TTC549 (cell line): ENCODE results near the gene PNPLA2.

Source experiments
- FAIRE-seq: peaks from 2 replicates; lab custom pipeline; 2012; peaks lifted over from hg19 to GRCh38; lab: Jason Lieb, UNC

The PNPLA2 gene

GRCh38 chr11:818396-819128 lies at the start of gene PNPLA2:
TSS of gene PNPLA2 (plus strand) at chr11:818914. CDS start at chr11:819719, 805 bp downstream.
- FAIRE-seq = no peak

GRCh38 chr11:769887-770641 lies 48.6 kb upstream of the PNPLA2 start:
- FAIRE-seq = no peak

GRCh38 chr11:770642-771616 lies 47.8 kb upstream of the PNPLA2 start:
- no peak for FAIRE-seq

- no peak for FAIRE-seq
Observed at GRCh38 chr11:771617-772204, 47.0 kb upstream of the PNPLA2 start.

GRCh38 chr11:772429-773390 lies 46.0 kb upstream of the PNPLA2 start:
- FAIRE-seq = no peak

- FAIRE-seq = no peak
Observed at GRCh38 chr11:773425-773824, 45.3 kb upstream of the PNPLA2 start.

- no peak for FAIRE-seq
Observed at GRCh38 chr11:773830-774229, 44.9 kb upstream of the PNPLA2 start.

GRCh38 chr11:774873-775592 lies 43.7 kb upstream of the PNPLA2 start:
- no peak for FAIRE-seq

GRCh38 chr11:776263-776560 lies 42.5 kb upstream of the PNPLA2 start:
- FAIRE-seq = no peak

GRCh38 chr11:776561-777287 lies 42.0 kb upstream of the PNPLA2 start:
- FAIRE-seq = no peak

GRCh38 chr11:777288-778255 lies 41.1 kb upstream of the PNPLA2 start, which contains the start of gene GATD1:
TSS of gene GATD1 (minus strand) at chr11:777487. CDS start at chr11:777462, 25 bp downstream.
- FAIRE-seq = no peak

- FAIRE-seq = no peak
Observed at GRCh38 chr11:778976-779954, 39.4 kb upstream of the PNPLA2 start.

- FAIRE-seq = no peak
Observed at GRCh38 chr11:779955-780532, 38.7 kb upstream of the PNPLA2 start.

- FAIRE-seq = no peak
Observed at GRCh38 chr11:782264-783174, 36.2 kb upstream of the PNPLA2 start.

GRCh38 chr11:783581-784015 lies 35.1 kb upstream of the PNPLA2 start:
- no peak for FAIRE-seq
